Measurements from ENCODE around the gene MYL11. TPM values are rescaled to one million over a fixed set of nuclear protein-coding genes. Genes with fewer than 3 reads are reported as not detected.

Gene MYL11
- total RNA-seq, 1 donor from 2014 or later: not detected

DNA sequence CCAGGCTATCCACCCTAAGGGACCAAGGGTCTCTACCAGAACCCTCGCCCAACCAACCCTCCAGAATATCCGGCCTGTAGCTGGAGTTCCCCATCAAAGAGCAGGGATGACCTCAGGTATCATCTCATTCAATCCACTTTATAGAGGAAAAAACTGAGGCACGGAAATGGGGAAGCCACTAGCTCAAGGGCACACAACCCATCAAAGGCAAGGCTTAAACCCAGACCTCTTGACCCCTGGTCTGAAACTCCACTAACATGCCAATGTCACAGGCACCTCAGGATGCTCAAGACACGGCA, 5.9 kb upstream of the MYL11 start:
- peak overlapping the region; percentile 92 for H3K4me3 ChIP-seq
- no peaks in the 10 kb centered on the region for H3K27me3 ChIP-seq (ENCODE audit: low read depth)
- no peak for DNase-seq
- peak overlapping the region; percentile 92 for H3K27ac ChIP-seq (replicated peaks)
- H3K36me3 ChIP-seq: peaks cover 21% of the 10 kb centered on the region
- TF ChIP-seq, protein P1, sequence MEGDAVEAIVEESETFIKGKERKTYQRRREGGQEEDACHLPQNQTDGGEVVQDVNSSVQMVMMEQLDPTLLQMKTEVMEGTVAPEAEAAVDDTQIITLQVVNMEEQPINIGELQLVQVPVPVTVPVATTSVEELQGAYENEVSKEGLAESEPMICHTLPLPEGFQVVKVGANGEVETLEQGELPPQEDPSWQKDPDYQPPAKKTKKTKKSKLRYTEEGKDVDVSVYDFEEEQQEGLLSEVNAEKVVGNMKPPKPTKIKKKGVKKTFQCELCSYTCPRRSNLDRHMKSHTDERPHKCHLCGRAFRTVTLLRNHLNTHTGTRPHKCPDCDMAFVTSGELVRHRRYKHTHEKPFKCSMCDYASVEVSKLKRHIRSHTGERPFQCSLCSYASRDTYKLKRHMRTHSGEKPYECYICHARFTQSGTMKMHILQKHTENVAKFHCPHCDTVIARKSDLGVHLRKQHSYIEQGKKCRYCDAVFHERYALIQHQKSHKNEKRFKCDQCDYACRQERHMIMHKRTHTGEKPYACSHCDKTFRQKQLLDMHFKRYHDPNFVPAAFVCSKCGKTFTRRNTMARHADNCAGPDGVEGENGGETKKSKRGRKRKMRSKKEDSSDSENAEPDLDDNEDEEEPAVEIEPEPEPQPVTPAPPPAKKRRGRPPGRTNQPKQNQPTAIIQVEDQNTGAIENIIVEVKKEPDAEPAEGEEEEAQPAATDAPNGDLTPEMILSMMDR (IDR thresholded peaks at IDR 0.05; ENCODE audit: borderline replicate concordance): no peak
- H3K4me1 ChIP-seq: peaks cover 69% of the 10 kb centered on the region
- no peaks in the 10 kb centered on the region for H3K9me3 ChIP-seq (replicated peaks)
- intact Hi-C loops (cut with micrococcal nuclease): no loop called here

DNA sequence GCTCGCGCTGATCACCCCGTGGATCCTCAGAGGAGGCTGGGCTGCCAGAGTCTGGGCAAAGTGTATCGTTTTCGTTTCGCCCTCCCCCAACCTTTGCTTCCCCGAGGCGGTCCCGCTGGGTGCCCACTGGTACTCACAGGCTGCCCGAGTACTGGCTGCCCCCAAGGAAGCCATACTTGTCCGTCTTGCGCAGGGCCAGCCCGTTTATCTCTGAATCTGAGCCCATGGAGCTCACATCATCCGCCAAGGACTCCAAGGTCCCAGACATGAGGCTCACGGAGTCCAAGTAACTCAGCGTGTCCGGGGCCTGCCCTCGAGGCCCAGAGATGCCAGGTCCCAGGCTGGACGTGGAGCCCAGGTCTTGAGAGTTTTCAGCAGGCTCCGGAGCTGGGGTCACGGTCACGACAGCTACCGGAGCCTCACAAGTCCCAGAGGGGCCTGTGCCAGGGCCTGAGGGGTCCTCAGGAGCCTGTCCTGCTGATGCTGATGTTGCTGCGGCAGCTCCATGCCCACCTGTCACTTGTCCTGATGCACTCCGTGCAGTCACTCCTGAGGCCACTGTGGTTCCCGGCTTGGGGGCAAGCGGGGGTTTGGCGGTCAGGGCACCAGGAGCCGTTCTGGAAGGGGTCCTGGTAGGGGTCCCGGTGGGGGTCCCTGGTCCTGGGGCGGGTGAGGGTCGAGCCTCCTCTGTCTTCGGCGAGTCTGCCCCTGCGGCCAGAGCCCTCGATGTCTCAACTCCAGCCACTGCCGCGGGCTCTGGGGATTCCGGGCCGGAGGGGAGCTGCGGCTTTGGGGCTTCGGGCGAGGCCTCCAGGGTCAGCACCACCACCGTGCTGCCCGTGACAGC, 5.3 kb upstream of the MYL11 start:
- DNase-seq: no peak
- intact Hi-C loops (cut with micrococcal nuclease): no loop called here
- Histone ChIP-seq H3K36me3 (peaks cover 15% of the 10 kb centered on the region), H3K4me1 (peaks cover 69% of the 10 kb centered on the region), H3K9me3 (replicated peaks) (no peaks in the 10 kb centered on the region), H3K4me3 (peak overlapping the region; percentile 92), H3K27ac (replicated peaks) (peak overlapping the region; percentile 92), H3K27me3 (ENCODE audit: low read depth) (no peaks in the 10 kb centered on the region)
- TF ChIP-seq, protein P1 (IDR thresholded peaks at IDR 0.05; ENCODE audit: borderline replicate concordance): no peak

DNA sequence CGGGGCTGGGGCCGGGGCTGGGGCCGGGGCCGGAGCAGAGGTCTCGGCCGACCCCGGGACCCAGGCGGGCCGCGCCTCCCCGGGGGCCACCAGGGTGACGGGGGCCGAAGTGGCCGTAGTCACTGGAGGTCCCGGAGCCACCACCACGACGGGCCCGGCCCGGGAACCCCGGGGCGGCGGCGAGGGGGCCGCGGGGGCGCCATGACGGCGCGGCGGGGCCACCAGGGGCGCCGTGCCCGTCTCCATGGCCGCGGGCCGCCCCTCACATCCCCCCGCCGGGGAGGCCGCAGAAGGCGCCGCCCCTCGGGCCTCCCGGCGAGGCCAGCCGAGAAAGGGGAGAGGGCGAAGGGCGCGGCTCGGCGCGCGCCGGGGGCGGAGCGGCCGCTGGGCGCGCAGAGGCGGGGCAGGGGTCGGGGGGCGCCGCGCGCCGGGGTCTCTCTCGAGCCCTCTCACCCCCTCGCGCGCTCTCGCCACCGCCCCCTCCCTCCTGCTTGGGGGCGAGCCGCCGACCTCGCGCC, 4.6 kb upstream of the MYL11 start:
- TF ChIP-seq, protein P1 (IDR thresholded peaks at IDR 0.05; ENCODE audit: borderline replicate concordance): no peak
- intact Hi-C loops (cut with micrococcal nuclease): no loop called here
- Histone ChIP-seq H3K36me3 (peaks cover 8% of the 10 kb centered on the region), H3K27me3 (ENCODE audit: low read depth) (no peaks in the 10 kb centered on the region), H3K9me3 (replicated peaks) (no peaks in the 10 kb centered on the region), H3K4me1 (peaks cover 64% of the 10 kb centered on the region), H3K27ac (replicated peaks) (peak overlapping the region; percentile 92), H3K4me3 (peak overlapping the region; percentile 92)
- no peak for DNase-seq

DNA sequence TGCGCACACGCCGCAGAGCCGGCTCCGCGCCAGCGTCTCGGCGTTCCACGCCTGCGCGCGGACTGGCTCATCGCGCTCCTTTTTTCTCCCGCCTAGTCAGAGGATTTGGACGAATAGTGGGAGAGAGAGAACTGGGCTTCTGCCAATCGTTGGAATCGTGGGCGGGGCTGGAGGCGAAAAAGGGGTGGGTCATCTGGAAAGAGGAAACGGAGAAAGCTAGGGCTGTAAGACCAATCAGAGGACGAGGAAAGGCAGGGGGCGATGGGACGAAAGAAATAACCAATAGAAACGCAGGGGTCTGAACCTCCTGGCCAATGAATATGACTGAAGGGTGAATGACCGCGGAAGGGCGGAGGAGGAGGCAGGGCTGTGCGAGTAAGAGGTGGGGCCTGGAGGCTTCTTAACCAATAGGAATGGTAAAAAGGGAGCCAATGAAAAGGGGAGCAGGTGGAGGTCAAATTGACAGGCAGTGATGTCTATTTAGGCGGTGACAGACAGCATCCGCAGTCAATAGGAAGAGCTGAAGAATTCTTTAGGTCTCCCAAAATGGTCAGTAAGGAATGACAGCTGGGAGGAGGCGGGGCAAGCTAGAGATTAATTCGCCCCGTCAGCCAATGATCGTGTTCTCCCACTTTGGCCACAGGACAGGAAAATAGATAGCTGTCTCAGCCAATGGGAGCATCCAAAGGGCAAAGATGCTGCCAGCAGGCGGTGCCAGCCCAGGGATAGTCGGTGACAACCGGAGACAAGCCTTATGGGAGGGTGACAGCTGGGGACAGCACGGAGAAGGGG, 4.0 kb upstream of the MYL11 start, which contains the start of gene TBC1D10B:
Gene TBC1D10B (minus strand): TSS at position 39 of the 792 bp plus-strand sequence. CDS start 311 bp downstream, outside the sequence.
- Histone ChIP-seq H3K27ac (replicated peaks) (peak within 1 kb of the TSS; percentile 93), H3K36me3 (peaks cover 7% of the 10 kb centered on the region), H3K4me1 (peaks cover 57% of the 10 kb centered on the region), H3K4me3 (peak within 1 kb of the TSS; percentile 92), H3K27me3 (ENCODE audit: low read depth) (no peaks in the 10 kb centered on the region), H3K9me3 (replicated peaks) (no peaks in the 10 kb centered on the region)
- TF ChIP-seq, protein P1 (IDR thresholded peaks at IDR 0.05; ENCODE audit: borderline replicate concordance): peak; percentile 42
- intact Hi-C loops (cut with micrococcal nuclease): no loop called here
- peak; percentile 97 for DNase-seq

DNA sequence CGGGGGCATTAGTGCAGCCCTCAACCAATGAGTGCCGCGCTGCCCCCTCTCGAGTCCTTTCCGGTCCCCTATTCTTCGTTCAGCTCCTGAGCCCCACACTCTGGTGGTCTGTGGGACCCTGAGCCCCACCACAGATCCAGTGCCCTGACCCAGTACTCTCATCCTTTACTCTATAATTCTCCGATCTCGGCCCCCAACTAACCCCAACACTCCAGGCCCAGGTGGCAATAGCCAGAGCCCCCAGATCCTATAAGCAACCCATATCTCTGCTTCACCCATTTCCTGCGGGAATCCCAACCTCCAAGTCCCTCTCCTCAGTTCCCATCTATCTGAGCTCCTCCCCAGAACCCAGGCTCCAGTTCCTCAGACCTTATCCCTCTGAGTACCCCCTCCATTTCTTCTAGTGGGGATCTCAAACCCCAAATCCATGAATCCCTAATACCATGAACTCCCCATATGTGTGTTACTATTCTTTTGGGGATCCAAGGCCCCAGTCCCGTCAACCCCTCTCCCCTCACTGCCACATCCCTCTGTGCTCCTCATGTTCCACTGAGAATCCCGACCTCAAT, 3.3 kb upstream of the MYL11 start:
- Histone ChIP-seq H3K9me3 (replicated peaks) (no peaks in the 10 kb centered on the region), H3K4me1 (peaks cover 50% of the 10 kb centered on the region)
- intact Hi-C loops (cut with micrococcal nuclease): no loop called here

More for the DNA sequence above, 3.3 kb upstream of the MYL11 start:
- peak overlapping the region; percentile 93 for H3K27ac ChIP-seq (replicated peaks)
- TF ChIP-seq, protein P1 (IDR thresholded peaks at IDR 0.05; ENCODE audit: borderline replicate concordance): no peak
- H3K4me3 ChIP-seq: peak overlapping the region; percentile 66
- no peaks in the 10 kb centered on the region for H3K27me3 ChIP-seq (ENCODE audit: low read depth)
- H3K36me3 ChIP-seq: peaks cover 3% of the 10 kb centered on the region
- DNase-seq: no peak
